Ovary (tissue), 9 donors: ENCODE measurements around the gene GRB14. TPM values are rescaled to one million over a fixed set of nuclear protein-coding genes. Genes with fewer than 3 reads are reported as not detected.

ENCODE experiments used
- DNase-seq, 5 donors: peaks; one replicate each; pipeline ENCODE4 v3.0.0-alpha.2; 2019 to 2020
- H3K27ac ChIP-seq, 2 donors: fragments of 200-600 bp; one replicate each; pipeline versions ENCODE4 v1.5.1 to v1.8.0; 2019 to 2022
- H3K27me3 ChIP-seq: fragments of 200-600 bp; one replicate; pipeline ENCODE4 v1.8.0; 2022
- H3K36me3 ChIP-seq: fragments of 200-600 bp; sonication (generic); one replicate; pipeline ENCODE4 v1.5.1; 2019
- H3K4me1 ChIP-seq: one replicate; pipeline ENCODE4 v1.8.1; 2013; ENCODE audit warnings: mild to moderate bottlenecking, moderate library complexity; ENCODE audit not compliant: insufficient read depth
- H3K4me3 ChIP-seq: fragments of 200-600 bp; sonication (generic); one replicate; pipeline ENCODE4 v1.5.1; 2017
- H3K9me3 ChIP-seq, 2 donors: fragments of 200-600 bp in 1 of 2; sonication (generic) in 1 of 2; one replicate each; pipeline versions ENCODE4 v1.5.1 to v1.8.1; 2013 to 2019; ENCODE audit warnings: mild to moderate bottlenecking in 1 of 2, moderate library complexity in 1 of 2
- CTCF ChIP-seq, 3 donors: fragments of 450-650 bp in 2 of 3; fragments of 200-600 bp in 1 of 3; IDR thresholded peaks; one replicate each; pipeline versions ENCODE4 v1.5.1 to v1.8.0; 2016 to 2022; ENCODE audit warnings: antibody characterized with exemption in 3 of 3, mild to moderate bottlenecking in 1 of 3
- EP300 ChIP-seq: sonication (generic); formaldehyde crosslinking; IDR thresholded peaks from one replicate; pipeline ENCODE4 v1.6.1; 2017; ENCODE audit warnings: antibody characterized with exemption
- POLR2A ChIP-seq: fragments of 450-650 bp; IDR thresholded peaks from one replicate; pipeline ENCODE4 v1.6.1; 2017; ENCODE audit warnings: antibody characterized with exemption, mild to moderate bottlenecking, moderate library complexity
- WGBS, 3 donors: extraction: QIAGEN DNeasy Blood & Tissue Kit in 1 of 3; methylation state at CpG; one replicate each; pipeline versions ENCODE4 v1.1.5 to v1.1.7; 2013 to 2017; 5-methylcytosine and 5-hydroxymethylcytosine counted together
- intact Hi-C, 4 donors: fragments of 100-400 bp; cut with DNase I; formaldehyde crosslinking; loops; one replicate each; pipeline versions ENCODE4 v1.11.0 to v1.15.1; 2022 to 2023
- polyA plus RNA-seq, 2 donors: library from polyadenylated mRNA; stranded (reverse); fragments of 200-250 nt in 1 of 2; fragments of 350-450 nt in 1 of 2; fragmentation: Illumina TruSeq in 1 of 2; extraction: RNeasy Lipid Tissue Mini Kit (QIAGEN cat#74804) in 1 of 2; gene quantifications; one replicate each; pipeline ENCODE4 v1.2.3, GENCODE V29; 2013 to 2014
- total RNA-seq, 7 donors: library from RNA; depleted of rRNA in 2 of 7; stranded (reverse); fragments of >200 nt in 2 of 7; fragmentation: NEBNext Ultra II Directional in 3 of 7; extraction: Animal tissue kit (Norgen Biotek cat#: 25700) in 3 of 7; gene quantifications; one replicate each; pipeline versions ENCODE4 v1.1.0 to v1.2.4, GENCODE V29; 2016 to 2023
- donor health status: DM: no; HTN: no; CAD: no; lungs with moderate emphysema.
- donor health status: DM: no; HTN: no; CAD: no.
- donor health status: Bipolar disorder and iron deficiency.
- donor health status: DM: yes; HTN: yes; CAD: no.
- donor health status: DM: no; HTN: no; CAD: no.
- donor health status: DM: yes; HTN: yes; CAD: no.

GRB14 gene
- total and polyA plus RNA-seq, 9 donors, result 4.5 to 45.6 (median 11.8) TPM

- DNase-seq, result no peak
- no peaks in the 10 kb centered on the region for H3K36me3 ChIP-seq
- WGBS, 3 donors, result 39 to 65% (median 51%) methylated on average over 4 of the region's 4 CpGs
- TF ChIP-seq EP300 (no peak), CTCF (IDR thresholded peaks at IDR 0.05) (no peak), POLR2A (no peak)
- no peaks in the 10 kb centered on the region for H3K9me3 ChIP-seq
- no peaks in the 10 kb centered on the region for H3K27me3 ChIP-seq
- H3K27ac ChIP-seq, result peak overlapping the region in 1 of 2 donors; percentile 50
- peaks cover 2% of the 10 kb centered on the region for H3K4me1 ChIP-seq
- intact Hi-C loops, result loop anchor here in 2 of 4 donors (10.0 kb wide), 2 partner anchors 135 to 145 kb away; no protein-coding TSS in a partner anchor
- no peak overlapping the region for H3K4me3 ChIP-seq
Observed at GRCh38 chr2:164569378-164569777, 51.9 kb downstream of the GRB14 start.

GRCh38 chr2:164568317-164568716 lies 53.0 kb downstream of the GRB14 start:
- no peaks in the 10 kb centered on the region for H3K27me3 ChIP-seq
- no peaks in the 10 kb centered on the region for H3K9me3 ChIP-seq
- H3K27ac ChIP-seq, result peak overlapping the region in 1 of 2 donors; percentile 24
- peaks cover 2% of the 10 kb centered on the region for H3K4me1 ChIP-seq
- TF ChIP-seq CTCF (IDR thresholded peaks at IDR 0.05) (no peak), EP300 (no peak), POLR2A (no peak)
- no peak for DNase-seq
- intact Hi-C loops, result loop anchor here in 2 of 4 donors (10.0 kb wide), 2 partner anchors 136 to 146 kb away; no protein-coding TSS in a partner anchor
- no peaks in the 10 kb centered on the region for H3K36me3 ChIP-seq
- no peak overlapping the region for H3K4me3 ChIP-seq
- 64 to 82% (median 70%) methylated on average over 5 of the region's 5 CpGs for whole genome bisulfite sequencing, 3 donors

GRCh38 chr2:164567335-164567989 lies 53.8 kb downstream of the GRB14 start:
- no peaks in the 10 kb centered on the region for H3K36me3 ChIP-seq
- TF ChIP-seq POLR2A (no peak), EP300 (no peak), CTCF (IDR thresholded peaks at IDR 0.05) (no peak)
- no peak overlapping the region for H3K27ac ChIP-seq
- peaks cover 3% of the 10 kb centered on the region for H3K4me1 ChIP-seq
- no peak overlapping the region for H3K4me3 ChIP-seq
- 69 to 75% (median 73%) methylated on average over 3 of the region's 3 CpGs for WGBS, 3 donors
- no peak for DNase-seq
- no peaks in the 10 kb centered on the region for H3K9me3 ChIP-seq
- intact Hi-C loops, result loop anchor here in 2 of 4 donors (10.0 kb wide), 2 partner anchors 137 to 147 kb away; no protein-coding TSS in a partner anchor
- H3K27me3 ChIP-seq, result no peaks in the 10 kb centered on the region

DNA sequence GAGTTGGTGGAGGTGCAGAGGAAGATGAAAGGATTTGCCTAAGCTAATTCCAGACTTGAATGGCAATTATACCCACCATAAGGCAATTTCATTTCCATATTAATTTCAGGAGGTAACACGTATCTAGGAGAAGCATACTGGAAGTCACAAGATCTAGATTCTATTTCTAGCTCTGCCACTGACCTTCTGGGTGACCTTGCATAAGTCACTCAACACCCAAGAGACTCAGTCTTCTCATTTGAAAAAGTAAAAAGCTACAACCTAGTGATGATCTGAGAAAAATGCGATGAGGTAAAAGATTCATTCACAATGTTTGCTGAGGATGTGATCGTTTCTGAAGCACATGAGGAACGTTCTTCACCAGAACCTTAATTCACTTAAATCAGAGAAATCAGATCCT lies 55.9 kb downstream of the GRB14 start:
- no peaks in the 10 kb centered on the region for H3K36me3 ChIP-seq
- TF ChIP-seq POLR2A, result no peak
- TF ChIP-seq EP300, result no peak
- no peak for TF ChIP-seq CTCF (IDR thresholded peaks at IDR 0.05)
- peaks cover 3% of the 10 kb centered on the region for H3K4me1 ChIP-seq
- H3K27me3 ChIP-seq, result no peaks in the 10 kb centered on the region
- no peaks in the 10 kb centered on the region for H3K9me3 ChIP-seq
- intact Hi-C loops, result loop anchor here in 2 of 4 donors (10.0 kb wide), 2 partner anchors 139 to 149 kb away; no protein-coding TSS in a partner anchor
- WGBS, 3 donors, result 78 to 89% (median 83%) methylated on average over 4 of the region's 4 CpGs
- H3K27ac ChIP-seq, result no peak overlapping the region
- H3K4me3 ChIP-seq, result no peak overlapping the region
- no peak for DNase-seq
